Right hindlimb (tissue), 1 donor: ENCODE results near the gene TIGD7.
"Not testable (repeated sequence)": the region's sequence is repeated elsewhere in the genome, so short reads cannot be mapped to it uniquely, and the experiment has no call there.

Experiments used
- DNase-seq: peaks from one replicate; pipeline ENCODE4 v3.0.0-alpha.2; 2018

Gene TIGD7

GRCh38 chr16:3282103-3282729 is 23.0 kb downstream of the TIGD7 start:
- DNase-seq, result no peak

GRCh38 chr16:3281222-3281820 is 23.9 kb downstream of the TIGD7 start:
- DNase-seq, result no peak

- no peak for DNase-seq
Observed at GRCh38 chr16:3276679-3277078, 28.6 kb downstream of the TIGD7 start.

- no peak for DNase-seq
Observed at GRCh38 chr16:3274947-3275346, 30.3 kb downstream of the TIGD7 start.

- no peak for DNase-seq
Observed at GRCh38 chr16:3274490-3274889, 30.7 kb downstream of the TIGD7 start.

- DNase-seq, result not testable (repeated sequence)
Observed at GRCh38 chr16:3271281-3271680, 33.9 kb downstream of the TIGD7 start.

GRCh38 chr16:3270718-3271117 is 34.5 kb downstream of the TIGD7 start:
- not testable (repeated sequence) for DNase-seq

GRCh38 chr16:3268294-3268693 is 36.9 kb downstream of the TIGD7 start:
- no peak for DNase-seq

- peak; percentile 47 for DNase-seq
Observed at GRCh38 chr16:3266873-3267537, 38.2 kb downstream of the TIGD7 start.

GRCh38 chr16:3264137-3265036 is 40.8 kb downstream of the TIGD7 start:
- peak; percentile 99 for DNase-seq

- no peak for DNase-seq
Observed at GRCh38 chr16:3262517-3262916, 42.7 kb downstream of the TIGD7 start.

GRCh38 chr16:3259836-3260235 is 45.4 kb downstream of the TIGD7 start:
- DNase-seq, result no peak

- no peak for DNase-seq
Observed at GRCh38 chr16:3256866-3257465, 48.3 kb downstream of the TIGD7 start.

- no peak for DNase-seq
Observed at GRCh38 chr16:3256146-3256865, 48.9 kb downstream of the TIGD7 start, which contains the start of gene MEFV. Gene MEFV (minus strand): TSS chr16:3256633. CDS start chr16:3256587, 46 bp downstream.

- DNase-seq, result no peak
Observed at GRCh38 chr16:3254309-3254708, 50.9 kb downstream of the TIGD7 start.

GRCh38 chr16:3252967-3253366 is 52.3 kb downstream of the TIGD7 start:
- no peak for DNase-seq

- no peak for DNase-seq
Observed at GRCh38 chr16:3249451-3249850, 55.8 kb downstream of the TIGD7 start.

- DNase-seq, result no peak
Observed at GRCh38 chr16:3249020-3249419, 56.2 kb downstream of the TIGD7 start.
